Upper lobe of left lung (tissue), 4 donors: Measurements from ENCODE around the gene PDZD2.

Experiments
- POLR2AphosphoS5 ChIP-seq, 2 donors: sonication (generic); formaldehyde crosslinking; IDR thresholded peaks; one replicate each; pipeline ENCODE4 v1.5.1; 2017; ENCODE audit warnings: antibody characterized with exemption in 2 of 2
- TF ChIP-seq, protein P1 (sequence below), 6 experiments: fragments of 450-650 bp in 4 of 6; fragments of 200-600 bp in 2 of 6; sonication (generic) in 2 of 6; IDR thresholded peaks; one replicate each; pipeline ENCODE4 v1.5.1; 2016 to 2019; ENCODE audit warnings: antibody characterized with exemption in 6 of 6

DNA sequence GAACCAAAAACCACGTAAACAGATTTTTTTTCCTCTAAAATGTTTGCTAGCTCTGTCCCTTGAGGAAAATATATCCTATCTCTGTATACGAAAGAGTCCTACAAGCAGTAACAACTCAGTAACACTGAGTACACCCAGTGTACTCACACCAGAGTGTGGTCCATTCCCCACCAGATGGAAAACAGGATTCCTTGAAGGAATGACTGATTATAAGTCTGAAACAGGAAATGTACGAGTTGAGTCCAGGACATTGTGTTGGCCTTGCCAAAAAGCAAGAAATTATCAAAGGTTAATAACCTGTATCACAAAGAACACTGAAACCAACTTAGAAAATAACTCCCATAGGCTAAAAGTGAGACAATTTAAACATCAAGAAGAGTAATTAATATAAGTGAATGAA is 514.8 kb downstream of the PDZD2 start:
- TF ChIP-seq, protein P1, sequence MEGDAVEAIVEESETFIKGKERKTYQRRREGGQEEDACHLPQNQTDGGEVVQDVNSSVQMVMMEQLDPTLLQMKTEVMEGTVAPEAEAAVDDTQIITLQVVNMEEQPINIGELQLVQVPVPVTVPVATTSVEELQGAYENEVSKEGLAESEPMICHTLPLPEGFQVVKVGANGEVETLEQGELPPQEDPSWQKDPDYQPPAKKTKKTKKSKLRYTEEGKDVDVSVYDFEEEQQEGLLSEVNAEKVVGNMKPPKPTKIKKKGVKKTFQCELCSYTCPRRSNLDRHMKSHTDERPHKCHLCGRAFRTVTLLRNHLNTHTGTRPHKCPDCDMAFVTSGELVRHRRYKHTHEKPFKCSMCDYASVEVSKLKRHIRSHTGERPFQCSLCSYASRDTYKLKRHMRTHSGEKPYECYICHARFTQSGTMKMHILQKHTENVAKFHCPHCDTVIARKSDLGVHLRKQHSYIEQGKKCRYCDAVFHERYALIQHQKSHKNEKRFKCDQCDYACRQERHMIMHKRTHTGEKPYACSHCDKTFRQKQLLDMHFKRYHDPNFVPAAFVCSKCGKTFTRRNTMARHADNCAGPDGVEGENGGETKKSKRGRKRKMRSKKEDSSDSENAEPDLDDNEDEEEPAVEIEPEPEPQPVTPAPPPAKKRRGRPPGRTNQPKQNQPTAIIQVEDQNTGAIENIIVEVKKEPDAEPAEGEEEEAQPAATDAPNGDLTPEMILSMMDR (IDR thresholded peaks at IDR 0.05) = no peak
- TF ChIP-seq POLR2AphosphoS5 (IDR thresholded peaks at IDR 0.05) = no peak
